T-cell (primary cell): ENCODE measurements around the gene TMEM132C. TPM values are rescaled to one million over a fixed set of nuclear protein-coding genes. Genes with fewer than 3 reads are reported as not detected.

Experiments
- ATAC-seq, 4 experiments: fragments of 200-7000 bp in 3 of 4; fragments of 150-1000 bp in 1 of 4; cut with Tn5 transposase; replicated peaks in 1 of 4; 1 replicate in 3 of 4; 2 replicates in 1 of 4; pipeline ENCODE4 v1.10.0; 2021; ENCODE audit warnings: moderate library complexity in 3 of 4, mild to moderate bottlenecking in 2 of 4, moderate number of reproducible peaks in 1 of 4
- CTCF ChIA-PET, 2 donors: fragments of 300-600 bp; sonication (Branson Sonifier 250); formaldehyde crosslinking; loops; one replicate each; lab custom pipeline; 2022; ENCODE audit warnings: antibody characterized with exemption in 2 of 2; lab: Charles Lee
- POLR2A ChIA-PET, 2 donors: fragments of 300-600 bp; sonication (Branson Sonifier 250); formaldehyde crosslinking; loops; one replicate each; lab custom pipeline; 2022; ENCODE audit warnings: antibody characterized with exemption in 2 of 2; lab: Charles Lee
- DNase-seq, 35 experiments: peaks; one replicate each; pipeline versions ENCODE4 v3.0.0 to v3.0.0-alpha.2; 2013 to 2023
- H3K27ac ChIP-seq: one replicate; pipeline ENCODE4 v1.5.1; 2013; ENCODE audit warnings: low read length
- H3K27me3 ChIP-seq, 2 experiments: replicated peaks in 1 of 2; 1 replicate in 1 of 2; 2 replicates in 1 of 2; pipeline versions ENCODE4 v1.6.1 to v1.7.0; 2013; ENCODE audit warnings: low read length in 1 of 2, mixed read lengths in 1 of 2; ENCODE audit not compliant: control insufficient read depth in 2 of 2, insufficient read depth in 2 of 2; ENCODE audit errors: extremely low read depth in 1 of 2
- H3K36me3 ChIP-seq, 2 donors: 1 replicate in 1 of 2; 2 replicates in 1 of 2; pipeline versions ENCODE4 v1.6.1 to v1.7.0; 2013; ENCODE audit warnings: low read length in 1 of 2; ENCODE audit not compliant: control insufficient read depth in 2 of 2, insufficient read depth in 1 of 2; ENCODE audit errors: extremely low read depth in 1 of 2
- H3K4me1 ChIP-seq, 2 experiments: 1 replicate in 1 of 2; 2 replicates in 1 of 2; pipeline versions ENCODE4 v1.6.1 to v1.7.0; 2013; ENCODE audit warnings: low read length in 2 of 2, mixed read lengths in 1 of 2; ENCODE audit not compliant: insufficient read depth in 2 of 2, control insufficient read depth in 1 of 2; ENCODE audit errors: extremely low read depth in 1 of 2
- H3K4me3 ChIP-seq, 2 donors: 1 replicate in 1 of 2; 2 replicates in 1 of 2; pipeline versions ENCODE4 v1.5.1 to v1.7.0; 2013; ENCODE audit warnings: mild to moderate bottlenecking in 2 of 2, low read length in 1 of 2, moderate library complexity in 1 of 2; ENCODE audit not compliant: control insufficient read depth in 1 of 2; ENCODE audit errors: extremely low read depth in 1 of 2
- H3K9me3 ChIP-seq: 2 replicates; pipeline ENCODE4 v1.7.0; 2013
- H3K27ac Mint-ChIP-seq, 2 donors: one replicate each; pipeline ENCODE4 v1.8.0; 2020 to 2021; ENCODE audit warnings: mild to moderate bottlenecking in 2 of 2, mixed read lengths in 2 of 2
- H3K27me3 Mint-ChIP-seq, 2 donors: one replicate each; pipeline ENCODE4 v1.8.0; 2021 to 2022; ENCODE audit warnings: mixed read lengths in 2 of 2
- H3K36me3 Mint-ChIP-seq: one replicate; pipeline ENCODE4 v1.8.0; 2021; ENCODE audit warnings: mixed read lengths
- H3K4me1 Mint-ChIP-seq, 3 donors: one replicate each; pipeline ENCODE4 v1.8.0; 2020 to 2022; ENCODE audit warnings: mixed read lengths in 3 of 3, mild to moderate bottlenecking in 1 of 3
- H3K4me3 Mint-ChIP-seq, 3 donors: one replicate each; pipeline ENCODE4 v1.8.0; 2020 to 2022; ENCODE audit warnings: mild to moderate bottlenecking in 3 of 3, mixed read lengths in 3 of 3, moderate library complexity in 3 of 3
- H3K9me3 Mint-ChIP-seq, 3 donors: one replicate each; pipeline ENCODE4 v1.8.0; 2020 to 2022; ENCODE audit warnings: mixed read lengths in 3 of 3
- WGBS: methylation state at CpG from one replicate; pipeline ENCODE4 v1.1.5; 2013; ENCODE audit warnings: missing lambda C conversion rate; ENCODE audit not compliant: insufficient coverage; 5-methylcytosine and 5-hydroxymethylcytosine counted together
- total RNA-seq, 35 experiments: library from RNA in 6 of 35; stranded (reverse) in 6 of 35; fragments of 120-200 nt in 1 of 35; gene quantifications; one replicate each; pipeline versions ENCODE4 v1.2.1 to v1.2.4 and lab custom pipeline; 2013 to 2026

Gene TMEM132C
- total RNA-seq, 5 donors from 2014 or later (not counting 1 experiment from before 2014, with no cell fraction given): 0.07 TPM; not detected in 4

DNA sequence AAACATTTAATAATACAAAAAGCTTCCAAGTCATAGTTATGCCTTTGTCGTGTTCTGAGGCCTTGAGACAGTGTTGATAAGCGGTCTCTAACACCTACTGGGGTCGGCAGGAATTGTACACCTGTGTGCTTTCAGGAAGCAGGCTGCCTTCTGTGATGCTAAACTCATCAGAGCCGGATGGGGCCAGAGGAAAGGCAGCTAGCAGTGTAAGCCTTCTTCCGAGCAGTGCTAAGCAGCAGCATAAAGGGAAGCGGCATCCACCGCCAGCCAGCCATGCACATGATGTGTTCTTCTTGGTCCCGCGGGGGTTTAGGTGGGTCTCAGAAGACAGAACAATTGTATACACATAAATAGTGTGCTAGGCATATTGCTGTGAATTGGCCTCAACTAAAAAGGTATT is 397.5 kb downstream of the TMEM132C start:
- POLR2A ChIA-PET: no interaction called here
- H3K27me3 Mint-ChIP-seq: peaks cover 0 to under 1% of the 10 kb centered on the region in 2 donors
- no peaks in the 10 kb centered on the region for H3K36me3 Mint-ChIP-seq
- CTCF ChIA-PET: no interaction called here
- H3K4me1 Mint-ChIP-seq: no peaks in the 10 kb centered on the region
- H3K4me3 Mint-ChIP-seq: no peak overlapping the region
- no peak overlapping the region for H3K27ac Mint-ChIP-seq
- Histone ChIP-seq H3K9me3 (no peaks in the 10 kb centered on the region), H3K27me3 (no peaks in the 10 kb centered on the region), H3K36me3 (no peaks in the 10 kb centered on the region), H3K4me1 (no peaks in the 10 kb centered on the region), H3K4me3 (no peak overlapping the region), H3K27ac (no peak overlapping the region)
- WGBS: 71% methylated on average over 4 of the region's 9 CpGs
- H3K9me3 Mint-ChIP-seq: no peaks in the 10 kb centered on the region
- DNase-seq (no peak), ATAC-seq (no peak)

DNA sequence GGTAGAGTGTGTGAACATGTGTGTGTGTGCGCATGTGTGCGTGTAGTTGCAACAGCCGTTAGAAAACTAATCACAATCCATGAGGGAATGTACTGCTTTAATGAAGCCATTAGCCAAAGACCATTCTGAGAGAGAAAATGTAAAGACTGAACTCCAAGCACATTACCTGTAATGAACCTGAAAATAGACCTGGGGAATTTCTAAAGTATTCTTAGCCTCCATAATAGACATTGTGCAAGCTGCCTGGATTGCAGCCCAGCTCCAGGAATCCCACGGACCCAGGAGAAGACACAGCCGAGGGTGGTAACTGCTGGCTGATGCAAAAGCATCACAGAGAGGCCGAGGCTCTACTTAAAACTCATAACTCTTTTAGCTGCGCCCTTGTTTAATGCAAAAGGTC is 400.2 kb downstream of the TMEM132C start:
- no peaks in the 10 kb centered on the region for H3K36me3 ChIP-seq
- H3K4me1 ChIP-seq: no peaks in the 10 kb centered on the region
- no peaks in the 10 kb centered on the region for H3K27me3 ChIP-seq
- 90% methylated on average over 3 of the region's 7 CpGs for WGBS
- no peaks in the 10 kb centered on the region for H3K36me3 Mint-ChIP-seq
- H3K27me3 Mint-ChIP-seq: no peaks in the 10 kb centered on the region
- H3K4me1 Mint-ChIP-seq: no peaks in the 10 kb centered on the region
- H3K4me3 Mint-ChIP-seq: no peak overlapping the region
- H3K4me3 ChIP-seq: no peak overlapping the region
- no peak overlapping the region for H3K27ac Mint-ChIP-seq
- POLR2A ChIA-PET: no interaction called here
- CTCF ChIA-PET: no interaction called here
- ATAC-seq (no peak), DNase-seq (no peak)
- no peak overlapping the region for H3K27ac ChIP-seq
- H3K9me3 Mint-ChIP-seq: peaks cover 0 to 3% (median 0%) of the 10 kb centered on the region in 3 donors
- H3K9me3 ChIP-seq: no peaks in the 10 kb centered on the region

DNA sequence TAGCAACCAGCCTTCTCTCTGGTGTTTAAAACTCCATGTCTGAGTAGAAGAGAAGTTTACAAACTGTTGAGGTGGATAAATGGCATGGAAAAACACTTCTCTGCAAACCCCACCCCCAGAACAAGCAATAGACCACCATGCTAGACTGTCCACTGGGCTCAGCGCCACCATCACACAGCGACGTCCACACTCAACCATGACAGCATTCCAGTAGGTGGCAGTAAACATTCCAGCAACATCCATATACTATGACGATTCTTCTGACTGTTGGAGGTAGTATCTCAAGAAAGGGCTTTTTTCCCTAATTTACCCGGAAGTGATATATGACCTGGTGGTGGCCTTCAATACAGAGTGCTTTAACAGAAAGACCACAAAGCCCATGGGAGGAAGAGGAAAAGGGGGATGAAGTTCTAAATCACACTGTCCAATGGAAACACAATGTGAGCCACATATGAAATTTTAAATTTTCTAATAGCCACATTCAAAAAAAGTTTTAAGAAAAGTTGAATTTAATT is 404.6 kb downstream of the TMEM132C start:
- H3K4me3 Mint-ChIP-seq: no peak overlapping the region

DNA sequence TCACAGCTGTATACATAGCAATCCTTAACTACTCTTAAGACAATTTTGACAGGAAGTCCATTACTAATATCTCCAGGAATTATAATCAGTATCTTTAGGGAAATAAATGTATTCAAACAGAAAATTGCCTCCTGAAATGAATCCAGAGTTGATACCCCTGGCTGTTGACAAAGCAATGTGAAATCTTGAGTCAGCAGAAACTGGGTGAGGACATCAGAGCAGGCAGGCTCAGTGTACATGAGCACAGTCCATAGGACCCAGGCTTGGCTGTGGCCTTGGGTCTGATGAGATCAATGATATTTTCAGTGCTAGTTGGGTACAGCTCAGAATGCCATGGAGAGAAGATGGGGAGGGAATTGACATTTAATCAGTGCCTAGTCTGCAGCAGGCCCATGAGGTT is 405.5 kb downstream of the TMEM132C start:
- Mint-ChIP-seq H3K4me1 (no peaks in the 10 kb centered on the region), H3K27ac (no peak overlapping the region), H3K4me3 (no peak overlapping the region), H3K9me3 (peaks cover 0 to 3% (median 0%) of the 10 kb centered on the region in 3 donors), H3K27me3 (no peaks in the 10 kb centered on the region), H3K36me3 (no peaks in the 10 kb centered on the region)
- ChIA-PET POLR2A (no interaction called here), CTCF (no interaction called here)
- Histone ChIP-seq H3K9me3 (no peaks in the 10 kb centered on the region), H3K4me1 (no peaks in the 10 kb centered on the region), H3K4me3 (no peak overlapping the region), H3K27me3 (no peaks in the 10 kb centered on the region), H3K27ac (no peak overlapping the region), H3K36me3 (no peaks in the 10 kb centered on the region)
- no peak for ATAC-seq
- DNase-seq: no peak

More for the DNA sequence above, 404.6 kb downstream of the TMEM132C start:
- Histone ChIP-seq H3K4me3 (no peak overlapping the region), H3K4me1 (no peaks in the 10 kb centered on the region), H3K9me3 (no peaks in the 10 kb centered on the region), H3K27ac (no peak overlapping the region), H3K27me3 (no peaks in the 10 kb centered on the region), H3K36me3 (no peaks in the 10 kb centered on the region)
- ChIA-PET CTCF (no interaction called here), POLR2A (no interaction called here)
- ATAC-seq: no peak
- peak in 1 of 35 experiments; percentile 3 for DNase-seq
- Mint-ChIP-seq H3K27ac (no peak overlapping the region), H3K9me3 (peaks cover 0 to 3% (median 0%) of the 10 kb centered on the region in 3 donors), H3K4me1 (no peaks in the 10 kb centered on the region), H3K36me3 (no peaks in the 10 kb centered on the region), H3K27me3 (no peaks in the 10 kb centered on the region)
- WGBS: no CpG with 5 or more reads among the region's 5 CpGs

DNA sequence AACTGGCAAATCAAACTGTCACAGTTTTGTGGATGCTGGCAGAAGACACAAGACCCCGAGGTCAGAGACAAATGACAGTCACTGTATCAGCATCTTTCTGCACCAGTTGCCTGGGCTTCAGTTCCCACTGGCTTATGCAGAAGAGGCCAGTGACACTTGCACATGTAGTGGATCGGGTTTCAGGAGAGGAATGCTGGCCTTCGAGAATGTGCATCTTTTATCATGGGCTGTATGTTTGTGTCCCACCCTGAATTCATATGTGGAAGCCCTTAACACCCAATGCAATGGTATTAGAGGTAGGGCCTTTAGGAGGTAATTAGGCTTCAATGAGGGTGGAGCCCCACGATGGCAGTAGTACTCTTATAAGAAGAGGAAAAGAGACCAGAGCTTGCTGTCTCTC is 405.9 kb downstream of the TMEM132C start:
- ATAC-seq (no peak), DNase-seq (no peak)
- Histone ChIP-seq H3K27me3 (no peaks in the 10 kb centered on the region), H3K4me3 (no peak overlapping the region), H3K27ac (no peak overlapping the region), H3K9me3 (no peaks in the 10 kb centered on the region), H3K4me1 (no peaks in the 10 kb centered on the region), H3K36me3 (no peaks in the 10 kb centered on the region)
- Mint-ChIP-seq H3K27ac (no peak overlapping the region), H3K4me3 (no peak overlapping the region), H3K36me3 (no peaks in the 10 kb centered on the region), H3K27me3 (no peaks in the 10 kb centered on the region), H3K4me1 (no peaks in the 10 kb centered on the region), H3K9me3 (peaks cover 0 to 3% (median 0%) of the 10 kb centered on the region in 3 donors)
- ChIA-PET CTCF (no interaction called here), POLR2A (no interaction called here)
- whole genome bisulfite sequencing: 58% methylated on average over 2 of the region's 4 CpGs

DNA sequence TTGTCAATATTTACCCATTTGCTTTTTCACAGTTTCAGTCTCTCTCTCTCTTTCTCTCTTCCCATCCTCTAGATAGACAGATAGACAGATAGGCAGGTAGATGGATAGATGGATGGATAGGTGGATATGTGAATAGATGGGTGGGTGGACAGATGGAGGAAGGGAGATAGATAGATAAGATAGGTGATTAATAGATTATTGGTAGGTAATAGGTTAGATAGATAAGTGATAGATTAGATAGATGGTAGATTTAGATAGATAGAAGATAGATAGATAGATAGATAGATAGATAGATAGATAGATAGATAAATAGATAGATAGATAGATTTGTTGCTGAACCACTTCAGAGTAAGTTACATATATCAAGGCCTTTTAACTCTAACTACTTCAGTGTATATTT is 408.6 kb downstream of the TMEM132C start:
- Mint-ChIP-seq H3K27ac (no peak overlapping the region), H3K4me1 (no peaks in the 10 kb centered on the region), H3K27me3 (no peaks in the 10 kb centered on the region), H3K36me3 (no peaks in the 10 kb centered on the region), H3K4me3 (no peak overlapping the region), H3K9me3 (peaks cover 0 to 5% (median 0%) of the 10 kb centered on the region in 3 donors)
- ChIA-PET CTCF (no interaction called here), POLR2A (no interaction called here)
- H3K27me3 ChIP-seq: peaks cover 0 to 3% of the 10 kb centered on the region in 2 experiments
- H3K27ac ChIP-seq: no peak overlapping the region
- H3K4me3 ChIP-seq: no peak overlapping the region
- ATAC-seq (no peak), DNase-seq (no peak)
- no peaks in the 10 kb centered on the region for H3K36me3 ChIP-seq
- H3K4me1 ChIP-seq: no peaks in the 10 kb centered on the region
- no peaks in the 10 kb centered on the region for H3K9me3 ChIP-seq

DNA sequence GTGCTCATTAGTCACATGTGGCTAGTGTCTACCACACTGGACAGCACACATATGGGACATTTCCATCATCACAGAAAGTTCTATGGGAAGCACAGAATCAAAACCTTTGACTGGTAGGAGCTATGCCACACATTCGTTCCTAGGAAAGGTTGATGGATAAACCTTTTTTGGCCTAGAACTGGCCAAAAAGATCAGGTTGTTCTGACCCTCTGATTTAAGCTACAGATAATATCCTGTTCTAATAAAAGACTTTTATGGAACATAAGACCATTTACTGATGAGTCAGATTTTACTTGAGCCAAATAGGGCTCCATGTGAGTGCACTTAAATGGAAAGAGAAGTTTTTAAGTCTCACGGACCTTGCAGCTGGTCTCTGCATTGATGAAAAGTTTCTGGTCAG is 413.6 kb downstream of the TMEM132C start:
- H3K4me1 ChIP-seq: no peaks in the 10 kb centered on the region
- Mint-ChIP-seq H3K4me1 (no peaks in the 10 kb centered on the region), H3K9me3 (peaks cover 0 to 7% (median 0%) of the 10 kb centered on the region in 3 donors), H3K36me3 (no peaks in the 10 kb centered on the region), H3K4me3 (no peak overlapping the region), H3K27ac (no peak overlapping the region), H3K27me3 (no peaks in the 10 kb centered on the region)
- ChIA-PET CTCF (interaction anchor here in 1 of 2 donors (0.6 kb wide), 1 partner anchor 1335 kb away, joined by 3 read pairs; no protein-coding TSS in a partner anchor), POLR2A (no interaction called here)
- WGBS: 94% methylated on average over 1 of the region's 2 CpGs
- ATAC-seq (no peak), DNase-seq (no peak)
- no peak overlapping the region for H3K4me3 ChIP-seq
- H3K36me3 ChIP-seq: no peaks in the 10 kb centered on the region
- peaks cover 0 to 3% of the 10 kb centered on the region in 2 experiments for H3K27me3 ChIP-seq
- no peak overlapping the region for H3K27ac ChIP-seq
- H3K9me3 ChIP-seq: no peaks in the 10 kb centered on the region
